Central memory CD4-positive, alpha-beta T cell (primary cell): ENCODE results near the gene ARL4A.

Experiments
- DNase-seq: peaks from one replicate; pipeline ENCODE4 v3.0.0; 2022

The ARL4A gene

GRCh38 chr7:12727455-12728191 is 40.2 kb downstream of the ARL4A start:
- no peak for DNase-seq

- no peak for DNase-seq
Measured at GRCh38 chr7:12728192-12728538, 40.7 kb downstream of the ARL4A start.

- no peak for DNase-seq
Measured at GRCh38 chr7:12729112-12729511, 41.7 kb downstream of the ARL4A start.

- no peak for DNase-seq
Measured at GRCh38 chr7:12730523-12730922, 43.1 kb downstream of the ARL4A start.

- peak; percentile 21 for DNase-seq
Measured at GRCh38 chr7:12731214-12731656, 43.8 kb downstream of the ARL4A start.

- peak; percentile 26 for DNase-seq
Measured at GRCh38 chr7:12731775-12732174, 44.3 kb downstream of the ARL4A start.

GRCh38 chr7:12732428-12732827 is 45.0 kb downstream of the ARL4A start:
- DNase-seq = no peak

GRCh38 chr7:12735923-12736322 is 48.5 kb downstream of the ARL4A start:
- DNase-seq = no peak

- DNase-seq = no peak
Measured at GRCh38 chr7:12737373-12737772, 49.9 kb downstream of the ARL4A start.

GRCh38 chr7:12737836-12738235 is 50.4 kb downstream of the ARL4A start:
- no peak for DNase-seq

- DNase-seq = no peak
Measured at GRCh38 chr7:12738665-12739064, 51.2 kb downstream of the ARL4A start.
